ENCODE results near the gene ASPSCR1. TPM values are rescaled to one million over a fixed set of nuclear protein-coding genes. Genes with fewer than 3 reads are reported as not detected.

The ASPSCR1 gene
- total and polyA plus RNA-seq, 9 of the 15 experiments (the other 6 are each of a cell fraction or from before 2014, with no cell fraction given), result 0.90 to 36.9 (median 11.6) TPM

GRCh38 chr17:82021900-82022309 is 44.5 kb downstream of the ASPSCR1 start (continued):
- TF ChIP-seq, protein P1, sequence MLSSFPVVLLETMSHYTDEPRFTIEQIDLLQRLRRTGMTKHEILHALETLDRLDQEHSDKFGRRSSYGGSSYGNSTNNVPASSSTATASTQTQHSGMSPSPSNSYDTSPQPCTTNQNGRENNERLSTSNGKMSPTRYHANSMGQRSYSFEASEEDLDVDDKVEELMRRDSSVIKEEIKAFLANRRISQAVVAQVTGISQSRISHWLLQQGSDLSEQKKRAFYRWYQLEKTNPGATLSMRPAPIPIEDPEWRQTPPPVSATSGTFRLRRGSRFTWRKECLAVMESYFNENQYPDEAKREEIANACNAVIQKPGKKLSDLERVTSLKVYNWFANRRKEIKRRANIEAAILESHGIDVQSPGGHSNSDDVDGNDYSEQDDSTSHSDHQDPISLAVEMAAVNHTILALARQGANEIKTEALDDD (IDR thresholded peaks at IDR 0.05), result no peak
- TF ChIP-seq, protein P2, sequence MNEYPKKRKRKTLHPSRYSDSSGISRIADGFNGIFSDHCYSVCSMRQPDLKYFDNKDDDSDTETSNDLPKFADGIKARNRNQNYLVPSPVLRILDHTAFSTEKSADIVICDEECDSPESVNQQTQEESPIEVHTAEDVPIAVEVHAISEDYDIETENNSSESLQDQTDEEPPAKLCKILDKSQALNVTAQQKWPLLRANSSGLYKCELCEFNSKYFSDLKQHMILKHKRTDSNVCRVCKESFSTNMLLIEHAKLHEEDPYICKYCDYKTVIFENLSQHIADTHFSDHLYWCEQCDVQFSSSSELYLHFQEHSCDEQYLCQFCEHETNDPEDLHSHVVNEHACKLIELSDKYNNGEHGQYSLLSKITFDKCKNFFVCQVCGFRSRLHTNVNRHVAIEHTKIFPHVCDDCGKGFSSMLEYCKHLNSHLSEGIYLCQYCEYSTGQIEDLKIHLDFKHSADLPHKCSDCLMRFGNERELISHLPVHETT (CRISPR knock-in tag; conservative IDR thresholded peaks at IDR 0.05 in 1 of 2, IDR thresholded peaks at IDR 0.05 in 1 of 2), result 0 out of 4 replicates have a peak, but pooled peaks of 1 of the 2 experiments have one; percentile 42
- TF ChIP-seq ATF6 (CRISPR knock-in tag; IDR thresholded peaks at IDR 0.05), result 0 out of 2 replicates have a peak, but pooled peaks have one; percentile 17
- no peak for TF ChIP-seq ZNF76 (CRISPR knock-in tag; IDR thresholded peaks at IDR 0.05; ENCODE audit: borderline replicate concordance)
- no peak for TF ChIP-seq SMAD2 (IDR thresholded peaks at IDR 0.05; ENCODE audit: low read depth, low read length)
- TF ChIP-seq ZNF282 (CRISPR knock-in tag; IDR thresholded peaks at IDR 0.05), result no peak
- no peak for TF ChIP-seq MBD1 (CRISPR knock-in tag; IDR thresholded peaks at IDR 0.05)
- no peak for TF ChIP-seq L3MBTL2 (IDR thresholded peaks at IDR 0.05)
- TF ChIP-seq MCM3 (IDR thresholded peaks at IDR 0.05), result no peak
- TF ChIP-seq TEAD1 (CRISPR knock-in tag; IDR thresholded peaks at IDR 0.05), result peak in 1 of 2 experiments; percentile 51; a peak in 1 of 4 replicates
- no peak for TF ChIP-seq ELF1 (tag; IDR thresholded peaks at IDR 0.05)
- no peak for TF ChIP-seq BMI1 (IDR thresholded peaks at IDR 0.05; ENCODE audit: low read length)
- no peak for TF ChIP-seq ZNF23 (CRISPR knock-in tag; IDR thresholded peaks at IDR 0.05)
- 0 out of 2 replicates have a peak, but pooled peaks have one; percentile 14 for TF ChIP-seq LEF1 (IDR thresholded peaks at IDR 0.05)
- no peak for TF ChIP-seq SPI1 (IDR thresholded peaks at IDR 0.05; ENCODE audit: borderline replicate concordance, low read depth, low read length)
- TF ChIP-seq CREB1 (IDR thresholded peaks at IDR 0.05), result no peak
- 0 out of 2 replicates have a peak, but pooled peaks have one; percentile 37 for TF ChIP-seq CREB1 (CRISPR knock-in tag; IDR thresholded peaks at IDR 0.05)
- TF ChIP-seq MITF (IDR thresholded peaks at IDR 0.05), result no peak
- TF ChIP-seq PTTG1 (tag; IDR thresholded peaks at IDR 0.05; ENCODE audit: low read depth), result no peak
- TF ChIP-seq TAL1 (IDR thresholded peaks at IDR 0.05), result peak; percentile 32; the same call in 1 of the 2 replicates
- TF ChIP-seq MAZ (CRISPR knock-in tag; conservative IDR thresholded peaks at IDR 0.05 in 1 of 2, IDR thresholded peaks at IDR 0.05 in 1 of 2), result no peak

Measured in K562 (cell line).